Brain pericyte (primary cell): Measurements from ENCODE around the gene DHRS3.
"Not testable (repeated sequence)": the region's sequence is repeated elsewhere in the genome, so short reads cannot be mapped to it uniquely, and the experiment has no call there.

ENCODE experiments used
- DNase-seq: peaks from one replicate; pipeline ENCODE4 v3.0.0-alpha.2; 2012; ENCODE audit warnings: low read depth, low spot score

The DHRS3 gene

GRCh38 chr1:12540580-12541273 is 77.3 kb downstream of the DHRS3 start:
- DNase-seq = no peak

- no peak for DNase-seq
Measured at GRCh38 chr1:12539705-12540579, 78.1 kb downstream of the DHRS3 start.

- DNase-seq = no peak
Measured at GRCh38 chr1:12539320-12539704, 78.7 kb downstream of the DHRS3 start.

GRCh38 chr1:12538536-12538935 is 79.5 kb downstream of the DHRS3 start:
- not testable (repeated sequence) for DNase-seq

GRCh38 chr1:12537906-12538461 is 80.0 kb downstream of the DHRS3 start:
- no peak for DNase-seq

- DNase-seq = no peak
Measured at GRCh38 chr1:12537294-12537693, 80.7 kb downstream of the DHRS3 start.

GRCh38 chr1:12536023-12536639 is 81.9 kb downstream of the DHRS3 start:
- no peak for DNase-seq

- no peak for DNase-seq
Measured at GRCh38 chr1:12532405-12533315, 85.3 kb downstream of the DHRS3 start.

- DNase-seq = no peak
Measured at GRCh38 chr1:12531179-12531499, 86.9 kb downstream of the DHRS3 start.

GRCh38 chr1:12530462-12531178 is 87.4 kb downstream of the DHRS3 start:
- no peak for DNase-seq

- DNase-seq = no peak
Measured at GRCh38 chr1:12529640-12530174, 88.3 kb downstream of the DHRS3 start.

- no peak for DNase-seq
Measured at GRCh38 chr1:12528021-12528852, 89.8 kb downstream of the DHRS3 start.

GRCh38 chr1:12527564-12527963 is 90.4 kb downstream of the DHRS3 start:
- DNase-seq = no peak

GRCh38 chr1:12525311-12526181 is 92.5 kb downstream of the DHRS3 start:
- no peak for DNase-seq

- no peak for DNase-seq
Measured at GRCh38 chr1:12524266-12524665, 93.7 kb downstream of the DHRS3 start.

GRCh38 chr1:12522780-12523179 is 95.2 kb downstream of the DHRS3 start:
- not testable (repeated sequence) for DNase-seq

- DNase-seq = no peak
Measured at GRCh38 chr1:12521096-12521495, 96.9 kb downstream of the DHRS3 start.

GRCh38 chr1:12519693-12520364 is 98.2 kb downstream of the DHRS3 start:
- DNase-seq = no peak
